Measurements from ENCODE around the gene ABCB11. TPM values are rescaled to one million over a fixed set of nuclear protein-coding genes. Genes with fewer than 3 reads are reported as not detected.

The ABCB11 gene
- total and polyA plus RNA-seq, 9 of the 15 experiments (the other 6 are each of a cell fraction or from before 2014, with no cell fraction given), result 0.04 to 0.51 (median 0.10) TPM; not detected in 1

GRCh38 chr2:169072163-169072925, 41.2 kb upstream of the ABCB11 start (continued):
- TF ChIP-seq E2F8 (IDR thresholded peaks at IDR 0.05; ENCODE audit: low read depth, partially characterized antibody) (no peak), STAT5B (CRISPR knock-in tag; IDR thresholded peaks at IDR 0.05) (no peak), SREBF2 (CRISPR knock-in tag; IDR thresholded peaks at IDR 0.05) (no peak), RAD51 (IDR thresholded peaks at IDR 0.05; ENCODE audit: borderline replicate concordance, low read depth) (no peak), ESRRA (IDR thresholded peaks at IDR 0.05; ENCODE audit: borderline replicate concordance, low read depth) (0 out of 2 replicates have a peak, but pooled peaks have one; percentile 17), SMARCE1 (IDR thresholded peaks at IDR 0.05) (peak; percentile 92), ZKSCAN8 (CRISPR knock-in tag; IDR thresholded peaks at IDR 0.05) (no peak), ZSCAN32 (CRISPR knock-in tag; IDR thresholded peaks at IDR 0.05) (no peak), FOXP4 (CRISPR knock-in tag; IDR thresholded peaks at IDR 0.05; ENCODE audit: borderline replicate concordance) (no peak), SNRNP70 (optimal IDR thresholded peaks at IDR 0.05; ENCODE audit: low read depth, low read length) (no peak), HBP1 (CRISPR knock-in tag; IDR thresholded peaks at IDR 0.05) (no peak), STAT5A (IDR thresholded peaks at IDR 0.05; ENCODE audit: borderline replicate concordance, low read length) (peak; percentile 42; the same call in 1 of the 2 replicates), ZBTB7A (IDR thresholded peaks at IDR 0.05; ENCODE audit: borderline replicate concordance, control insufficient read depth, low read depth, low read length) (no peak), RUNX1 (IDR thresholded peaks at IDR 0.05; ENCODE audit: low read depth) (no peak), ZNF232 (CRISPR knock-in tag; IDR thresholded peaks at IDR 0.05) (no peak)
